Sigmoid colon (tissue), 4 donors: ENCODE measurements around the gene AQP12B.

ENCODE experiments used
- POLR2AphosphoS5 ChIP-seq, 4 donors: sonication (generic); formaldehyde crosslinking; IDR thresholded peaks; one replicate each; pipeline ENCODE4 v1.6.1; 2017; ENCODE audit warnings: antibody characterized with exemption in 4 of 4
- TF ChIP-seq, protein P1 (sequence below), 4 experiments: fragments of 450-650 bp in 3 of 4; fragments of 200-600 bp in 1 of 4; IDR thresholded peaks; one replicate each; pipeline ENCODE4 v1.5.1; 2016 to 2019; ENCODE audit warnings: antibody characterized with exemption in 4 of 4, mild to moderate bottlenecking in 3 of 4, moderate library complexity in 2 of 4

DNA sequence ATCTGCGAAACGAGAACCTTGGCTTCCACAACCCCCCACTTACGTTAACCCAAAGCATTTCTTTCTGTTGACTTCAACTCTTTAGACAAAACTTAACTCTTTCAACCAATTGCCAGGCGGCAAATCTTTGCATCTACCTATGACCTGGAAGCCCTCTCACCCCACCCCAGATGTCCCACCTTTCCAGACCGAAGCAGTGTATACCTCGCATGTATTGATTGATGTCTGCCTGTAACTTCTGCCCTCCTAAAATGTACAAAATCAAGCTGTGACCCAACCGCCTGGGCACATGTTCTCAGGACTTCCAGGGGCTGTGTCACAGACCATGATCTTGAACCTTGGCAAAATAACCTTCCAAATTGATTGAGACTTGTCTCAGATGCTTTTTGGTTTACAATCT lies 12.3 kb downstream of the AQP12B start:
- TF ChIP-seq, protein P1, sequence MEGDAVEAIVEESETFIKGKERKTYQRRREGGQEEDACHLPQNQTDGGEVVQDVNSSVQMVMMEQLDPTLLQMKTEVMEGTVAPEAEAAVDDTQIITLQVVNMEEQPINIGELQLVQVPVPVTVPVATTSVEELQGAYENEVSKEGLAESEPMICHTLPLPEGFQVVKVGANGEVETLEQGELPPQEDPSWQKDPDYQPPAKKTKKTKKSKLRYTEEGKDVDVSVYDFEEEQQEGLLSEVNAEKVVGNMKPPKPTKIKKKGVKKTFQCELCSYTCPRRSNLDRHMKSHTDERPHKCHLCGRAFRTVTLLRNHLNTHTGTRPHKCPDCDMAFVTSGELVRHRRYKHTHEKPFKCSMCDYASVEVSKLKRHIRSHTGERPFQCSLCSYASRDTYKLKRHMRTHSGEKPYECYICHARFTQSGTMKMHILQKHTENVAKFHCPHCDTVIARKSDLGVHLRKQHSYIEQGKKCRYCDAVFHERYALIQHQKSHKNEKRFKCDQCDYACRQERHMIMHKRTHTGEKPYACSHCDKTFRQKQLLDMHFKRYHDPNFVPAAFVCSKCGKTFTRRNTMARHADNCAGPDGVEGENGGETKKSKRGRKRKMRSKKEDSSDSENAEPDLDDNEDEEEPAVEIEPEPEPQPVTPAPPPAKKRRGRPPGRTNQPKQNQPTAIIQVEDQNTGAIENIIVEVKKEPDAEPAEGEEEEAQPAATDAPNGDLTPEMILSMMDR (IDR thresholded peaks at IDR 0.05) = no peak
- no peak for TF ChIP-seq POLR2AphosphoS5 (IDR thresholded peaks at IDR 0.05)
